Fibroblast of the aortic adventitia (primary cell): ENCODE data around the gene PYDC1. TPM values are rescaled to one million over a fixed set of nuclear protein-coding genes. Genes with fewer than 3 reads are reported as not detected.

Experiments used
- DNase-seq: peaks from one replicate; pipeline ENCODE4 v3.0.0-alpha.2; 2010; ENCODE audit warnings: low read depth
- H3K4me3 ChIP-seq: 2 replicates; pipeline ENCODE4 v1.5.1; 2011; ENCODE audit warnings: low read depth, mild to moderate bottlenecking, control low read depth, low read length, moderate library complexity
- total RNA-seq: library from RNA; depleted of rRNA; stranded (reverse); fragments of >200 nt; gene quantifications from 2 replicates; pipeline ENCODE4 v1.2.3, GENCODE V29; 2012; ENCODE audit warnings: low replicate concordance
- TF ChIP-seq, protein P1 (sequence below): IDR thresholded peaks from 2 replicates; pipeline ENCODE4 v1.5.1; 2011; ENCODE audit warnings: mild to moderate bottlenecking, low read length, control low read depth, inconsistent platforms; ENCODE audit not compliant: insufficient read depth

Gene PYDC1
- total RNA-seq: not detected in 2 replicates

DNA sequence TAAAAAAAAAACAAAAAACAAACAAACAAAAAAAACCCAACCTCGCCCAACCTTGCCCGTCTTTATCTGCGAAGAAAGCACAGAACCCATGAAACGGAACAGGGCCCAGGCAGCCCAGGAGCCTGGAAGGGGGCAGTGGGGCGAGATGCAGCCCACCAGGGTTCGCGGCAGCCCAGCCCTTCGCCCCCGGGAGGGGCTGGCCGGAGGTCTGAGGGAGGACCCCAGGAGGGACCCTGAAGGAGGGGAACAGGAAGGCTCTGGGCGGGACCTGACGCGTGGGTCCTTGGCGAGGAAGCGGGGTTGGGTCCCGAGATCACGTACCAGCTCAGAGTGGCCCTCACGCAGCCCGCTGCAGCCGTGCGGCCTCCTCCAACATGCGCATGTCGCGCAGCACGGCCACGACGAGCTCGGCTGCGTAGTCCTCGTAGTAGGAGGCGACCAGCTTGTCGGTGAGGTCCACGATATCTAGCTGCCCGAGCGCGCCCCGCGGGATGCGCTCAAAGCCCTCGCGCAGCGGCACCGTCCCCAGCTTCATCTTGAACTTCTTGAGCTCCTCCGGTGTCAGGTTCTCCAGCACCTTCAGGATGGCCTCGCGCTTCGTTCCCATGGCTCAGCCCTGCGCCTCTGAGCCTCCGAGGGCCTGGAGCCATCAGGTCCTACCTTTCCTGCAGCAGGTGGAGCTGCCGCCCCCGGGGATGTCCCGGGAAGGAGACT is at the start of gene PYDC1:
Gene PYDC1, minus strand, starts transcription at position 714 of the 714 bp plus-strand sequence. Its CDS starts 107 bp downstream, at position 607.
- no peak for DNase-seq

GRCh38 chr16:31265329-31266245 is 48.7 kb upstream of the PYDC1 start:
- TF ChIP-seq, protein P1, sequence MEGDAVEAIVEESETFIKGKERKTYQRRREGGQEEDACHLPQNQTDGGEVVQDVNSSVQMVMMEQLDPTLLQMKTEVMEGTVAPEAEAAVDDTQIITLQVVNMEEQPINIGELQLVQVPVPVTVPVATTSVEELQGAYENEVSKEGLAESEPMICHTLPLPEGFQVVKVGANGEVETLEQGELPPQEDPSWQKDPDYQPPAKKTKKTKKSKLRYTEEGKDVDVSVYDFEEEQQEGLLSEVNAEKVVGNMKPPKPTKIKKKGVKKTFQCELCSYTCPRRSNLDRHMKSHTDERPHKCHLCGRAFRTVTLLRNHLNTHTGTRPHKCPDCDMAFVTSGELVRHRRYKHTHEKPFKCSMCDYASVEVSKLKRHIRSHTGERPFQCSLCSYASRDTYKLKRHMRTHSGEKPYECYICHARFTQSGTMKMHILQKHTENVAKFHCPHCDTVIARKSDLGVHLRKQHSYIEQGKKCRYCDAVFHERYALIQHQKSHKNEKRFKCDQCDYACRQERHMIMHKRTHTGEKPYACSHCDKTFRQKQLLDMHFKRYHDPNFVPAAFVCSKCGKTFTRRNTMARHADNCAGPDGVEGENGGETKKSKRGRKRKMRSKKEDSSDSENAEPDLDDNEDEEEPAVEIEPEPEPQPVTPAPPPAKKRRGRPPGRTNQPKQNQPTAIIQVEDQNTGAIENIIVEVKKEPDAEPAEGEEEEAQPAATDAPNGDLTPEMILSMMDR: no peak
- no peak overlapping the region for H3K4me3 ChIP-seq
- DNase-seq: peak; percentile 10

More for the DNA sequence above, at the start of gene PYDC1:
- TF ChIP-seq, protein P1: no peak
- H3K4me3 ChIP-seq: no peak within 1 kb of the TSS

GRCh38 chr16:31262084-31262483 is 45.1 kb upstream of the PYDC1 start:
- DNase-seq: no peak
- H3K4me3 ChIP-seq: no peak overlapping the region
- TF ChIP-seq, protein P1: no peak

GRCh38 chr16:31260136-31260931 is 43.4 kb upstream of the PYDC1 start:
- no peak overlapping the region for H3K4me3 ChIP-seq
- TF ChIP-seq, protein P1: no peak
- DNase-seq: no peak

GRCh38 chr16:31258366-31258765 is 41.4 kb upstream of the PYDC1 start:
- DNase-seq: no peak
- TF ChIP-seq, protein P1: no peak
- H3K4me3 ChIP-seq: no peak overlapping the region

DNA sequence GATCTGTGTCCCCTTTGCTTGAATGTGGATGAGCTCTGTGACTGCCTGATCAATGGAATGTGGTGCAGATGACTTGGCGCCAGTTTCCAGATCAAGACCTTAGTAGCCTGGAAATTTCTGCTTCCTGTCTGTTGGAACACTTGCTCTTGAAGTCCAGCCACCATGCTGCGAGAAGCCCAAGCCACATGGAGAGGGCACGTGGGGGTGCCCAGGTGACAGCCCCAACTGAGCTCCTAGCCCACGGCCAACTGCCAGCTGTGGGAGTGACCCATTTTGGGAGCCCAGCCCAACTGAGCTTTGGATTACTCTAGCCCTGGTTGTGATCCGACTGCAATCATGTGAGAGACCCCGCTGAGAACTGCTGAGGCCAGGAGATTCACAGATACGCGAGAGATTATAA is 39.5 kb upstream of the PYDC1 start:
- DNase-seq: no peak
- no peak overlapping the region for H3K4me3 ChIP-seq
- TF ChIP-seq, protein P1: no peak
